DND-41 (cell line): ENCODE results near the gene SDC4.

ENCODE experiments used
- ATAC-seq: fragments of 200-7000 bp; cut with Tn5 transposase; 3 replicates; pipeline ENCODE4 v1.9.1; 2021; ENCODE audit warnings: low read depth; ENCODE audit not compliant: insufficient read depth
- DNase-seq: peaks from one replicate; pipeline ENCODE4 v3.0.0-alpha.2; 2020
- H2AFZ ChIP-seq: 2 replicates; pipeline ENCODE4 v1.6.0; 2012; ENCODE audit warnings: low read depth, low read length
- H3K27ac ChIP-seq: 2 replicates; pipeline ENCODE4 v1.5.1; 2012; ENCODE audit warnings: low read length, inconsistent platforms
- H3K27me3 ChIP-seq: fragments of 200-600 bp; sonication (generic); 2 replicates; pipeline ENCODE4 v1.6.0; 2012; ENCODE audit warnings: low read length, mild to moderate bottlenecking, inconsistent platforms; ENCODE audit not compliant: insufficient read depth, poor library complexity
- H3K36me3 ChIP-seq: 2 replicates; pipeline ENCODE4 v1.5.1; 2012; ENCODE audit warnings: low read length, inconsistent platforms; ENCODE audit not compliant: insufficient read depth
- H3K4me1 ChIP-seq: 2 replicates; pipeline ENCODE4 v1.5.1; 2012; ENCODE audit warnings: mild to moderate bottlenecking, low read length; ENCODE audit not compliant: insufficient read depth
- H3K4me2 ChIP-seq: 2 replicates; pipeline ENCODE4 v1.6.0; 2012; ENCODE audit warnings: mild to moderate bottlenecking, moderate library complexity, low read length, inconsistent platforms; ENCODE audit not compliant: insufficient read depth
- H3K4me3 ChIP-seq, 2 experiments: fragments of 200-600 bp in 1 of 2; shearing (Covaris generic) in 1 of 2; 2 replicates each; pipeline ENCODE4 v1.5.1; 2012 to 2016; ENCODE audit warnings: inconsistent platforms in 2 of 2, low read length in 2 of 2, mild to moderate bottlenecking in 2 of 2, low read depth in 1 of 2, moderate library complexity in 1 of 2
- H3K79me2 ChIP-seq: 2 replicates; pipeline ENCODE4 v1.6.0; 2012; ENCODE audit warnings: low read length, inconsistent platforms; ENCODE audit not compliant: insufficient read depth
- H3K9ac ChIP-seq: 2 replicates; pipeline ENCODE4 v1.6.0; 2012; ENCODE audit warnings: low read depth, mild to moderate bottlenecking, inconsistent platforms, low read length, moderate library complexity
- H3K9me3 ChIP-seq: 2 replicates; pipeline ENCODE4 v1.5.1; 2012; ENCODE audit warnings: low read length, moderate library complexity, mild to moderate bottlenecking, inconsistent platforms; ENCODE audit not compliant: insufficient read depth, severe bottlenecking
- H4K20me1 ChIP-seq: 2 replicates; pipeline ENCODE4 v1.6.0; 2012; ENCODE audit warnings: low read length; ENCODE audit not compliant: insufficient read depth
- CTCF ChIP-seq: IDR thresholded peaks from 2 replicates; pipeline ENCODE4 v1.5.1; 2012; ENCODE audit warnings: borderline replicate concordance, low read length, moderate library complexity, mild to moderate bottlenecking; ENCODE audit not compliant: poor library complexity, severe bottlenecking; ENCODE audit errors: extremely low read depth
- EZH2 ChIP-seq: IDR thresholded peaks from 3 replicates; pipeline ENCODE4 v1.6.1; 2012; ENCODE audit warnings: borderline replicate concordance, low read depth, mild to moderate bottlenecking, moderate library complexity, low read length, inconsistent platforms; ENCODE audit not compliant: severe bottlenecking

Gene SDC4

GRCh38 chr20:45347297-45347935, 808 bp downstream of the SDC4 start:
- Histone ChIP-seq H2AFZ (no peak overlapping the region), H3K9ac (no peak overlapping the region), H3K4me1 (no peaks in the 10 kb centered on the region), H3K9me3 (no peaks in the 10 kb centered on the region), H3K27ac (no peak overlapping the region), H3K79me2 (no peaks in the 10 kb centered on the region), H4K20me1 (0 out of 2 replicates have a peak, but pooled peaks cover 2% of the 10 kb centered on the region), H3K4me3 (no peak overlapping the region), H3K36me3 (no peaks in the 10 kb centered on the region), H3K4me2 (no peak overlapping the region), H3K27me3 (peaks cover 42% of the 10 kb centered on the region)
- DNase-seq (no peak), ATAC-seq (no peak)
- no peak for TF ChIP-seq EZH2
- no peak for TF ChIP-seq CTCF

- no peaks in the 10 kb centered on the region for H3K4me1 ChIP-seq
- 0 out of 2 replicates have a peak, but pooled peaks cover 2% of the 10 kb centered on the region for H4K20me1 ChIP-seq
- H2AFZ ChIP-seq: no peak overlapping the region
- no peaks in the 10 kb centered on the region for H3K36me3 ChIP-seq
- H3K9me3 ChIP-seq: no peaks in the 10 kb centered on the region
- H3K9ac ChIP-seq: no peak overlapping the region
- no peaks in the 10 kb centered on the region for H3K79me2 ChIP-seq
- DNase-seq (no peak), ATAC-seq (no peak)
- H3K27me3 ChIP-seq: peaks cover 47% of the 10 kb centered on the region
- TF ChIP-seq CTCF (no peak), EZH2 (no peak)
- no peak overlapping the region for H3K27ac ChIP-seq
- H3K4me2 ChIP-seq: no peak overlapping the region
- no peak overlapping the region for H3K4me3 ChIP-seq
Measured at GRCh38 chr20:45346851-45347250, 1.4 kb downstream of the SDC4 start.

GRCh38 chr20:45346291-45346718, 1.9 kb downstream of the SDC4 start:
- H4K20me1 ChIP-seq: 0 out of 2 replicates have a peak, but pooled peaks cover 2% of the 10 kb centered on the region
- H3K36me3 ChIP-seq: no peaks in the 10 kb centered on the region
- H3K27me3 ChIP-seq: peaks cover 51% of the 10 kb centered on the region
- DNase-seq (no peak), ATAC-seq (no peak)
- H3K4me3 ChIP-seq: no peak overlapping the region
- H3K4me2 ChIP-seq: no peak overlapping the region
- no peaks in the 10 kb centered on the region for H3K9me3 ChIP-seq
- no peak overlapping the region for H3K9ac ChIP-seq
- TF ChIP-seq CTCF (no peak), EZH2 (no peak)
- no peaks in the 10 kb centered on the region for H3K4me1 ChIP-seq
- H2AFZ ChIP-seq: no peak overlapping the region
- no peak overlapping the region for H3K27ac ChIP-seq
- no peaks in the 10 kb centered on the region for H3K79me2 ChIP-seq
